Measurements from ENCODE around the gene SLC26A9. TPM values are rescaled to one million over a fixed set of nuclear protein-coding genes. Genes with fewer than 3 reads are reported as not detected.

The SLC26A9 gene
- total and polyA plus RNA-seq, 3 experiments from 2014 or later: not detected

GRCh38 chr1:205985330-205986005, 42.2 kb upstream of the SLC26A9 start:
- no peak for DNase-seq
- no peaks in the 10 kb centered on the region for H3K4me1 Mint-ChIP-seq
- no peaks in the 10 kb centered on the region for H3K36me3 Mint-ChIP-seq
- H3K4me3 Mint-ChIP-seq: no peak overlapping the region
- Histone ChIP-seq H3K36me3 (ENCODE audit: insufficient read depth, low read length) (no peaks in the 10 kb centered on the region), H3K4me3 (ENCODE audit: low read length) (no peak overlapping the region), H3K4me1 (ENCODE audit: insufficient read depth, low read length) (no peaks in the 10 kb centered on the region), H3K9me3 (ENCODE audit: low read length) (no peaks in the 10 kb centered on the region), H3K27me3 (ENCODE audit: insufficient read depth, low read length, poor library complexity, severe bottlenecking) (no peaks in the 10 kb centered on the region), H3K27ac (ENCODE audit: low read depth, low read length) (no peak overlapping the region)
- ChIA-PET CTCF (interaction anchor here (0.6 to 2.8 kb wide), 6 partner anchors 8 to 326 kb away, joined by 3 to 21 read pairs (median 3); no protein-coding TSS in a partner anchor), POLR2A (no interaction called here)
- no peaks in the 10 kb centered on the region for H3K9me3 Mint-ChIP-seq
- no peak overlapping the region for H3K27ac Mint-ChIP-seq
- H3K27me3 Mint-ChIP-seq: peaks cover 2 to 10% of the 10 kb centered on the region in 2 donors

- Mint-ChIP-seq H3K9me3 (no peaks in the 10 kb centered on the region), H3K27me3 (no peaks in the 10 kb centered on the region), H3K4me1 (no peaks in the 10 kb centered on the region), H3K27ac (no peak overlapping the region), H3K36me3 (no peaks in the 10 kb centered on the region), H3K4me3 (no peak overlapping the region)
- ChIA-PET CTCF (interaction anchor here (1.2 to 1.3 kb wide), 2 partner anchors 122 to 192 kb away, joined by 3 read pairs; no protein-coding TSS in a partner anchor), POLR2A (no interaction called here)
- no peaks in the 10 kb centered on the region for H3K27me3 ChIP-seq (ENCODE audit: insufficient read depth, low read length, poor library complexity, severe bottlenecking)
- no peaks in the 10 kb centered on the region for H3K4me1 ChIP-seq (ENCODE audit: insufficient read depth, low read length)
- no peak overlapping the region for H3K27ac ChIP-seq (ENCODE audit: low read depth, low read length)
- H3K9me3 ChIP-seq (ENCODE audit: low read length): no peaks in the 10 kb centered on the region
- no peaks in the 10 kb centered on the region for H3K36me3 ChIP-seq (ENCODE audit: insufficient read depth, low read length)
- peak in 1 of 5 donors; percentile 5 for DNase-seq
- no peak overlapping the region for H3K4me3 ChIP-seq (ENCODE audit: low read length)
Measured at GRCh38 chr1:205983925-205984725, 40.9 kb upstream of the SLC26A9 start.

GRCh38 chr1:205981257-205981656, 38.0 kb upstream of the SLC26A9 start:
- Mint-ChIP-seq H3K9me3 (no peaks in the 10 kb centered on the region), H3K4me1 (no peaks in the 10 kb centered on the region), H3K4me3 (no peak overlapping the region), H3K27me3 (peaks cover 1 to 3% of the 10 kb centered on the region in 2 donors), H3K36me3 (no peaks in the 10 kb centered on the region), H3K27ac (no peak overlapping the region)
- H3K4me3 ChIP-seq (ENCODE audit: low read length): no peak overlapping the region
- H3K27ac ChIP-seq (ENCODE audit: low read depth, low read length): no peak overlapping the region
- H3K27me3 ChIP-seq (ENCODE audit: insufficient read depth, low read length, poor library complexity, severe bottlenecking): no peaks in the 10 kb centered on the region
- no peaks in the 10 kb centered on the region for H3K36me3 ChIP-seq (ENCODE audit: insufficient read depth, low read length)
- POLR2A ChIA-PET: no interaction called here
- H3K4me1 ChIP-seq (ENCODE audit: insufficient read depth, low read length): no peaks in the 10 kb centered on the region
- no peak for DNase-seq
- no peaks in the 10 kb centered on the region for H3K9me3 ChIP-seq (ENCODE audit: low read length)
- CTCF ChIA-PET: interaction anchor here (1.7 to 6.1 kb wide), 2 partner anchors 189 to 322 kb away, joined by 4 to 133 read pairs; no protein-coding TSS in a partner anchor

- H3K4me3 Mint-ChIP-seq: no peak overlapping the region
- H3K27me3 ChIP-seq (ENCODE audit: insufficient read depth, low read length, poor library complexity, severe bottlenecking): no peaks in the 10 kb centered on the region
- H3K4me1 ChIP-seq (ENCODE audit: insufficient read depth, low read length): no peaks in the 10 kb centered on the region
- peak overlapping the region in 1 of 8 donors; percentile 84 for H3K27ac Mint-ChIP-seq
- H3K4me3 ChIP-seq (ENCODE audit: low read length): no peak overlapping the region
- H3K9me3 Mint-ChIP-seq: no peaks in the 10 kb centered on the region
- H3K36me3 ChIP-seq (ENCODE audit: insufficient read depth, low read length): no peaks in the 10 kb centered on the region
- H3K27ac ChIP-seq (ENCODE audit: low read depth, low read length): no peak overlapping the region
- no peaks in the 10 kb centered on the region for H3K36me3 Mint-ChIP-seq
- H3K27me3 Mint-ChIP-seq: peaks cover 1 to 3% of the 10 kb centered on the region in 2 donors
- H3K9me3 ChIP-seq (ENCODE audit: low read length): no peaks in the 10 kb centered on the region
- ChIA-PET CTCF (interaction anchor here (1.4 to 6.1 kb wide), 3 partner anchors 19 to 322 kb away, joined by 3 to 133 read pairs (median 4); no protein-coding TSS in a partner anchor), POLR2A (no interaction called here)
- H3K4me1 Mint-ChIP-seq: no peaks in the 10 kb centered on the region
- no peak for DNase-seq
Measured at GRCh38 chr1:205980237-205980870, 37.1 kb upstream of the SLC26A9 start.

GRCh38 chr1:205979301-205979700, 36.0 kb upstream of the SLC26A9 start:
- H3K27me3 ChIP-seq (ENCODE audit: insufficient read depth, low read length, poor library complexity, severe bottlenecking): no peaks in the 10 kb centered on the region
- H3K36me3 Mint-ChIP-seq: no peaks in the 10 kb centered on the region
- H3K36me3 ChIP-seq (ENCODE audit: insufficient read depth, low read length): no peaks in the 10 kb centered on the region
- no peak overlapping the region for H3K27ac ChIP-seq (ENCODE audit: low read depth, low read length)
- ChIA-PET POLR2A (no interaction called here), CTCF (interaction anchor here (1.4 to 6.1 kb wide), 3 partner anchors 20 to 321 kb away, joined by 3 to 133 read pairs (median 4); no protein-coding TSS in a partner anchor)
- H3K9me3 ChIP-seq (ENCODE audit: low read length): no peaks in the 10 kb centered on the region
- no peaks in the 10 kb centered on the region for H3K4me1 ChIP-seq (ENCODE audit: insufficient read depth, low read length)
- H3K27ac Mint-ChIP-seq: no peak overlapping the region
- no peaks in the 10 kb centered on the region for H3K4me1 Mint-ChIP-seq
- H3K9me3 Mint-ChIP-seq: no peaks in the 10 kb centered on the region
- no peak for DNase-seq
- no peak overlapping the region for H3K4me3 Mint-ChIP-seq
- H3K27me3 Mint-ChIP-seq: peaks cover 1 to 3% of the 10 kb centered on the region in 2 donors
- no peak overlapping the region for H3K4me3 ChIP-seq (ENCODE audit: low read length)

GRCh38 chr1:205978676-205979075, 35.4 kb upstream of the SLC26A9 start:
- Mint-ChIP-seq H3K9me3 (no peaks in the 10 kb centered on the region), H3K27me3 (peaks cover 1 to 3% of the 10 kb centered on the region in 2 donors), H3K36me3 (no peaks in the 10 kb centered on the region), H3K27ac (no peak overlapping the region), H3K4me1 (no peaks in the 10 kb centered on the region), H3K4me3 (no peak overlapping the region)
- CTCF ChIA-PET: interaction anchor here (0.7 to 6.1 kb wide), 6 partner anchors 15 to 320 kb away, joined by 3 to 133 read pairs (median 14); no protein-coding TSS in a partner anchor
- Histone ChIP-seq H3K4me1 (ENCODE audit: insufficient read depth, low read length) (no peaks in the 10 kb centered on the region), H3K9me3 (ENCODE audit: low read length) (no peaks in the 10 kb centered on the region), H3K27me3 (ENCODE audit: insufficient read depth, low read length, poor library complexity, severe bottlenecking) (no peaks in the 10 kb centered on the region), H3K4me3 (ENCODE audit: low read length) (no peak overlapping the region), H3K36me3 (ENCODE audit: insufficient read depth, low read length) (no peaks in the 10 kb centered on the region), H3K27ac (ENCODE audit: low read depth, low read length) (no peak overlapping the region)
- no peak for DNase-seq
- POLR2A ChIA-PET: no interaction called here

GRCh38 chr1:205977402-205978014, 34.3 kb upstream of the SLC26A9 start:
- CTCF ChIA-PET: interaction anchor here (0.6 to 6.1 kb wide), 45 partner anchors 8 to 386 kb away, joined by 3 to 133 read pairs (median 4); partner anchors contain the start of gene SLC41A1
- no peak overlapping the region for H3K27ac Mint-ChIP-seq

More at GRCh38 chr1:205977402-205978014, 34.3 kb upstream of the SLC26A9 start:
- no peaks in the 10 kb centered on the region for H3K4me1 Mint-ChIP-seq
- H3K27ac ChIP-seq (ENCODE audit: low read depth, low read length): no peak overlapping the region
- DNase-seq: peak; percentile 60 to 79 (median 63)
- H3K4me3 Mint-ChIP-seq: no peak overlapping the region
- H3K27me3 ChIP-seq (ENCODE audit: insufficient read depth, low read length, poor library complexity, severe bottlenecking): no peaks in the 10 kb centered on the region
- POLR2A ChIA-PET: interaction anchor here (1.5 kb wide), 1 partner anchor 185 kb away, joined by 5 read pairs; no protein-coding TSS in a partner anchor
- no peaks in the 10 kb centered on the region for H3K36me3 ChIP-seq (ENCODE audit: insufficient read depth, low read length)
- no peak overlapping the region for H3K4me3 ChIP-seq (ENCODE audit: low read length)
- no peaks in the 10 kb centered on the region for H3K9me3 ChIP-seq (ENCODE audit: low read length)
- no peaks in the 10 kb centered on the region for H3K36me3 Mint-ChIP-seq
- H3K9me3 Mint-ChIP-seq: no peaks in the 10 kb centered on the region
- peaks cover 1 to 3% of the 10 kb centered on the region in 2 donors for H3K27me3 Mint-ChIP-seq
- H3K4me1 ChIP-seq (ENCODE audit: insufficient read depth, low read length): no peaks in the 10 kb centered on the region
